Right atrium auricular region (tissue), 2 donors: Measurements from ENCODE around the gene CAPS. TPM values are rescaled to one million over a fixed set of nuclear protein-coding genes. Genes with fewer than 3 reads are reported as not detected.

Experiments used
- DNase-seq: peaks from one replicate; pipeline ENCODE4 v3.0.0-alpha.2; 2019; ENCODE audit warnings: low spot score
- H3K27ac ChIP-seq, 2 donors: fragments of 200-600 bp; sonication (generic); 1 replicate in 1 of 2; 2 replicates in 1 of 2; pipeline ENCODE4 v1.5.1; 2016 to 2019
- H3K27me3 ChIP-seq, 2 donors: fragments of 200-600 bp; sonication (generic); one replicate each; pipeline versions ENCODE4 v1.5.1 to v1.6.0; 2017 to 2019
- H3K36me3 ChIP-seq: fragments of 200-600 bp; sonication (generic); one replicate; pipeline ENCODE4 v1.5.1; 2016
- H3K4me1 ChIP-seq, 2 donors: fragments of 200-600 bp; sonication (generic); one replicate each; pipeline versions ENCODE4 v1.5.1 to v1.6.0; 2017 to 2019
- H3K4me3 ChIP-seq, 2 donors: fragments of 200-600 bp; sonication (generic); 1 replicate in 1 of 2; 2 replicates in 1 of 2; pipeline ENCODE4 v1.5.1; 2017 to 2019; ENCODE audit warnings: mild to moderate bottlenecking in 1 of 2, moderate library complexity in 1 of 2
- H3K9me3 ChIP-seq, 2 donors: fragments of 200-600 bp; sonication (generic); one replicate each; pipeline ENCODE4 v1.5.1; 2019
- CTCF ChIP-seq, 2 donors: fragments of 200-600 bp; sonication (generic); IDR thresholded peaks; one replicate each; pipeline ENCODE4 v1.5.1; 2019; ENCODE audit warnings: antibody characterized with exemption in 2 of 2
- total RNA-seq, 2 donors: library from RNA; depleted of rRNA; stranded (reverse); fragments of >200 nt; gene quantifications; one replicate each; pipeline ENCODE4 v1.1.0, GENCODE V29; 2016

The CAPS gene
- total RNA-seq, 2 donors from 2014 or later: 4.5 to 7.3 TPM

GRCh38 chr19:5926641-5927440 lies 12.8 kb downstream of the CAPS start:
- no peak for TF ChIP-seq CTCF (IDR thresholded peaks at IDR 0.05)
- Histone ChIP-seq H3K9me3 (no peaks in the 10 kb centered on the region), H3K4me3 (peak overlapping the region in 1 of 2 donors; percentile 2), H3K4me1 (peaks cover 0 to 31% of the 10 kb centered on the region in 2 donors), H3K36me3 (peaks cover 87% of the 10 kb centered on the region), H3K27me3 (no peaks in the 10 kb centered on the region), H3K27ac (peak overlapping the region; percentile 75 to 77)
- DNase-seq: peak; percentile 73

GRCh38 chr19:5927441-5927821 lies 13.4 kb downstream of the CAPS start:
- Histone ChIP-seq H3K27me3 (no peaks in the 10 kb centered on the region), H3K27ac (peak overlapping the region; percentile 75 to 77), H3K9me3 (no peaks in the 10 kb centered on the region), H3K4me3 (no peak overlapping the region), H3K4me1 (peaks cover 0 to 31% of the 10 kb centered on the region in 2 donors), H3K36me3 (peaks cover 87% of the 10 kb centered on the region)
- TF ChIP-seq CTCF (IDR thresholded peaks at IDR 0.05): no peak
- no peak for DNase-seq

- H3K9me3 ChIP-seq: no peaks in the 10 kb centered on the region
- no peak overlapping the region for H3K27ac ChIP-seq
- no peak overlapping the region for H3K4me3 ChIP-seq
- H3K36me3 ChIP-seq: peaks cover 80% of the 10 kb centered on the region
- TF ChIP-seq CTCF (IDR thresholded peaks at IDR 0.05): no peak
- H3K27me3 ChIP-seq: no peaks in the 10 kb centered on the region
- peaks cover 0 to 42% of the 10 kb centered on the region in 2 donors for H3K4me1 ChIP-seq
- DNase-seq: no peak
Observed at GRCh38 chr19:5929179-5929578, 15.1 kb downstream of the CAPS start.

- no peak for DNase-seq
- peaks cover 76% of the 10 kb centered on the region for H3K36me3 ChIP-seq
Observed at GRCh38 chr19:5929625-5930024, 15.6 kb downstream of the CAPS start.

GRCh38 chr19:5931251-5931650 lies 17.2 kb downstream of the CAPS start:
- Histone ChIP-seq H3K27me3 (no peaks in the 10 kb centered on the region), H3K36me3 (peaks cover 62% of the 10 kb centered on the region), H3K27ac (no peak overlapping the region), H3K4me3 (no peak overlapping the region), H3K9me3 (no peaks in the 10 kb centered on the region), H3K4me1 (peaks cover 0 to 51% of the 10 kb centered on the region in 2 donors)
- no peak for DNase-seq
- TF ChIP-seq CTCF (IDR thresholded peaks at IDR 0.05): no peak

More at GRCh38 chr19:5929625-5930024, 15.6 kb downstream of the CAPS start:
- TF ChIP-seq CTCF (IDR thresholded peaks at IDR 0.05): no peak
- H3K4me1 ChIP-seq: peaks cover 0 to 46% of the 10 kb centered on the region in 2 donors
- no peak overlapping the region for H3K27ac ChIP-seq
- no peaks in the 10 kb centered on the region for H3K27me3 ChIP-seq
- no peaks in the 10 kb centered on the region for H3K9me3 ChIP-seq
- H3K4me3 ChIP-seq: no peak overlapping the region
